Right cardiac atrium (tissue), 5 donors: Measurements from ENCODE around the gene LCN15. TPM values are rescaled to one million over a fixed set of nuclear protein-coding genes. Genes with fewer than 3 reads are reported as not detected.

ENCODE experiments used
- ATAC-seq, 2 donors: fragments of 200-7000 bp; cut with Tn5 transposase; one replicate each; pipeline versions ENCODE4 v1.8.0 to v1.9.1; 2020; ENCODE audit warnings: moderate library complexity in 2 of 2, mild to moderate bottlenecking in 1 of 2
- DNase-seq, 3 donors: peaks; one replicate each; pipeline ENCODE4 v3.0.0-alpha.2; 2020
- H3K27ac ChIP-seq: one replicate; pipeline ENCODE4 v1.5.1; 2013; ENCODE audit warnings: mild to moderate bottlenecking, low read length, control low read depth, moderate library complexity
- H3K27me3 ChIP-seq: one replicate; pipeline ENCODE4 v1.6.1; 2013; ENCODE audit not compliant: control insufficient read depth, insufficient read depth
- H3K4me1 ChIP-seq: one replicate; pipeline ENCODE4 v1.6.1; 2013; ENCODE audit warnings: low read length; ENCODE audit not compliant: control insufficient read depth, insufficient read depth
- H3K4me3 ChIP-seq: one replicate; pipeline ENCODE4 v1.5.1; 2013; ENCODE audit warnings: low read length, control low read depth
- H3K9me3 ChIP-seq: one replicate; pipeline ENCODE4 v1.6.1; 2013; ENCODE audit warnings: low read length; ENCODE audit not compliant: control insufficient read depth
- WGBS: extraction: QIAGEN DNeasy Blood & Tissue Kit; methylation state at CpG from one replicate; pipeline ENCODE4 v1.1.7; 2013; 5-methylcytosine and 5-hydroxymethylcytosine counted together
- intact Hi-C, 4 donors: fragments of 100-400 bp; cut with DNase I; formaldehyde crosslinking; loops; one replicate each; pipeline versions ENCODE4 v1.11.0 to v1.14.0; 2022 to 2023
- polyA plus RNA-seq: library from polyadenylated mRNA; stranded (reverse); fragments of 200-250 nt; gene quantifications from one replicate; pipeline ENCODE4 v1.2.3, GENCODE V29; 2013
- total RNA-seq, 4 donors: library from RNA; stranded (reverse); fragmentation: NEBNext Ultra II Directional; extraction: Animal tissue kit (Norgen Biotek cat#: 25700); gene quantifications; one replicate each; pipeline ENCODE4 v1.2.1, GENCODE V29; 2021
- donor health status: healthy with polysubstance abuse.
- donor health status: DM: no; HTN: yes; CAD: no.
- donor health status: DM: no; HTN: no; CAD: no.
- donor health status: DM: no; HTN: yes; CAD: no; lungs with severe emphysema.
- donor health status: DM: yes; HTN: yes; CAD: no.

The LCN15 gene
- total and polyA plus RNA-seq, 5 donors, result 0.32 to 2.1 (median 1.3) TPM

DNA sequence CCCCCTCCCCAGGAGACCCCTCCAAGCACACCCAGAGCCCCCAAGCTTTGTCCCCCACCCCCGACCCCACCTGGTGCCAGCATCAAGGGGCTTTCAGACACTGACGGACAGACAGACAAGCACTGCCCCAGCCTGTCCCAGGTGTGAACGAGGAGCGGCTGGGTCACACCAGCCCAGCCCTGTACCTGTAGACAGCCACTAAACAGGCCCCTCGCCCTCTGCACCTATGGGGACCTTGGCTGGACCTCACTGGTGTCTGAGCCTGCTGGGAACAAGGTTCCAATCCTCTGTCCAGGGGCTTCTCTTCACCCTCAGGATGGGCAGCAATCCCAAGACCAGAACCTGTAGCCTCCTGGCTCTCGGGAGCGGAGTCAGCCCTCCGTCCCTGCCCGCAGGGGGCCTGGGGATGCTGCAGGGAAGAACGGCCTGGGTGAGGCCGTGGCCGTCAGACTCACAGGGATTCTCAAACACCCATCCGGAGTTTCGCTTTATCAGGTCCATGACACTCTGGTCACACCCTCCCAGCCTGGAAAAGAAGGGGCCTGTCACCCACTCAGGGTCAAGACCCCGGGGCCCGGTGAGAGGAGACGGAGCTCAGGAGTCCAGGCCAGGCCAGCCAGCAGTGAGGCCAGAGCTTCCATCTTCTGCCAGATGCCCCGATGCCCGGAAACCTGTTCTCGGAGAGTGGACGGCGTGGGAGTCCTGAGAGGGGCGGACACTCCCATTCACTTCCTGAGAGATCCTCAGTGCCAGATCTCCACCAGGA is 18.7 kb downstream of the LCN15 start:
- intact Hi-C loops, result no loop called here
- DNase-seq, result peak; percentile 53 to 74 (median 70)
- peak; percentile 22 to 62 for ATAC-seq
- H3K9me3 ChIP-seq, result no peaks in the 10 kb centered on the region
- H3K27ac ChIP-seq, result peak overlapping the region; percentile 28
- H3K4me3 ChIP-seq, result peak overlapping the region; percentile 22
- H3K27me3 ChIP-seq, result no peaks in the 10 kb centered on the region
- 74% methylated on average over 23 of the region's 23 CpGs for WGBS
- H3K4me1 ChIP-seq, result peaks cover 2% of the 10 kb centered on the region

DNA sequence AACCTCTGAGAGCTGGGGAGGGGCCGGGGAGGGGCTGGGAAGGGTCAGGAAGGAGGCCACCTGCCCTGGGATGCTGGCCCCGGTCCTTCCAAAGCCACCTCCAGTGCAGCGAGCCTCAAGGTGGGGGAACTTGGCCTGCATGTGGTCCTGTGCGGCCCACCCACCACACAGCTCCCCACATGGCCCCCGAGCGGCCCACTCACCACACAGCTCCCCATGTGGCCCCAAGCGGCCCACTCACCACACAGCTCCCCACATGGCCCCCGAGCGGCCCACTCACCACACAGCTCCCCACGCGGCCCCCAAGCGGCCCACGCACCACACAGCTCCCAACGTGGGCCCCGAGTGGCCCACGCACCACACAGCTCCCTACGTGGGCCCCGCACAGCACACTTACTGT is 19.5 kb downstream of the LCN15 start:
- Histone ChIP-seq H3K4me3 (no peak overlapping the region), H3K4me1 (peaks cover 2% of the 10 kb centered on the region), H3K27me3 (no peaks in the 10 kb centered on the region), H3K27ac (no peak overlapping the region), H3K9me3 (no peaks in the 10 kb centered on the region)
- intact Hi-C loops, result no loop called here
- ATAC-seq, result no peak
- no peak for DNase-seq
- 91% methylated on average over 18 of the region's 18 CpGs for WGBS

DNA sequence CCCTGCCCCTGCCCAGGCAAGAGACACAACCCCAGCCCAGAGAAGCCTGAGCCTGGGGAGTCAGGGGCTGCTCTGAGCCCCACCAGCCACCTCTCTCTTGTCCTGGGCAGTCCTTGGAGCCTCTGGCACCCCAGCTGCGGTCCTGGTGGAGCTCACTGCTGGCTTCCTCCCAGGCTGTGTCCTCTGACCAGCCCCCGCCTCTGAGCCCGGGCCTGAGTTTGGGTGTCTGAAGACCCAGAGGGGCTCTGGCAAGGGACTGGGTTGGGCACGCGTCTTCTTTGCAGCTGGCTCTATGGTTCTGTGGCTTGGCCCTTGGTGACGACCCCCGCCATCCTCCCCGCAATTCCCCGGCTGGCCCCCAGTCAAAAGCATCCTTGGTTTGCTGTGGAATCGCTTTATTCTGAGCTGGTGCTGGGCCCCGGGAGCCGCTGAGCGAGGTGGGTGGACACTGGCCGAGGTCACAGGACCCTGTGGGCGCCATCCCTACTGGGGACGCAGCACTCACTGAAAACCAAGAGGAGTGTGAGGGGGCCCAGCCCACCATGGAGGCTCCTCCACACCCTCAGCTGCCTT is 20.6 kb downstream of the LCN15 start:
- intact Hi-C loops, result no loop called here
- H3K27me3 ChIP-seq, result no peaks in the 10 kb centered on the region
- no peaks in the 10 kb centered on the region for H3K9me3 ChIP-seq
- no peak overlapping the region for H3K27ac ChIP-seq
- peaks cover 2% of the 10 kb centered on the region for H3K4me1 ChIP-seq
- ATAC-seq (no peak), DNase-seq (peak in 2 of 3 donors; percentile 31 to 35)
- WGBS, result 91% methylated on average over 16 of the region's 16 CpGs
- H3K4me3 ChIP-seq, result no peak overlapping the region

DNA sequence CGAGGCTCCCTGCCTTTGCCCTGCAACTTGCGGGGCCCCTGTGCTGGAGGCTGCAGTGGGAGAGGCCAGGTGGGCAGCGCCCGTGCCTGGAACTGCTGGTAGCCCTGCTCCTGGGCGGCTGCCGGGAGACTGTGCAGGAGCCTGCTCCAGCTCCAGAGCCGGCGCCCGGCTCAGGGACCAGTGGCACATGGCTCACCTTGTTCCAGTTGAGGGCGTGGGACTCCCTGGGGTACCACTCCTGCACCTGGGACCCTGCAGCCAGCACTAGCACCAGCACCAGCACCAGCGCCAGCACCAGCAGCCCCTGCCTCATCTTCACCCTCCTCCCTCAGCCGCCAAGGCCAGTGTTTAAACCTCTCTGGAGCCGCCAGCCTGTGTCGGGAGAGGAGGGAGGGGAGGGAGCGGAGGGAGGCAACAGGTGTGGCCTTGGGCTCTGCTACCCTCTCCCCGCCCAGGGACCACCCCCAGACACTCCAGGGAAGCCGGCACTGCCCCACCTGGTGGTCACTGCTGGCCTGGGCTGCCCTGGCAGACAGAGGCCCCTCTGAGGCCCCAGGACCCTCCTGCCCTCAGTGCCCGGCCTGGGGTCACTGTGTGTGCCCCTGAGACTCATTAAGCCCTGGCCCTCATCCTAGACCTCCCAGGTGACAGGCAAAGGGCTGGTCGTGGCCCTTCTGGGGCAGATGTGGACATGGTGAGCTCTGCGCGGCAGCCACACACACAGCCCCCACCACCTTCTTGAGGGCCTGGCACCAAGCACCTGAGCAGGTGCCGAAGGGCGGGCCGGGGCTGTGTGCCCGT is 21.5 kb downstream of the LCN15 start, which contains the start of gene LCN10:
Gene LCN10 (minus strand): TSS at position 350 of the 801 bp plus-strand sequence. CDS start 37 bp downstream, at position 313.
- Histone ChIP-seq H3K4me3 (no peak within 1 kb of the TSS), H3K27ac (no peak within 1 kb of the TSS), H3K27me3 (no peaks in the 10 kb centered on the region), H3K9me3 (no peaks in the 10 kb centered on the region), H3K4me1 (peaks cover 2% of the 10 kb centered on the region)
- DNase-seq (no peak), ATAC-seq (no peak)
- intact Hi-C loops, result no loop called here
- WGBS, result 60% methylated on average over 25 of the region's 25 CpGs

DNA sequence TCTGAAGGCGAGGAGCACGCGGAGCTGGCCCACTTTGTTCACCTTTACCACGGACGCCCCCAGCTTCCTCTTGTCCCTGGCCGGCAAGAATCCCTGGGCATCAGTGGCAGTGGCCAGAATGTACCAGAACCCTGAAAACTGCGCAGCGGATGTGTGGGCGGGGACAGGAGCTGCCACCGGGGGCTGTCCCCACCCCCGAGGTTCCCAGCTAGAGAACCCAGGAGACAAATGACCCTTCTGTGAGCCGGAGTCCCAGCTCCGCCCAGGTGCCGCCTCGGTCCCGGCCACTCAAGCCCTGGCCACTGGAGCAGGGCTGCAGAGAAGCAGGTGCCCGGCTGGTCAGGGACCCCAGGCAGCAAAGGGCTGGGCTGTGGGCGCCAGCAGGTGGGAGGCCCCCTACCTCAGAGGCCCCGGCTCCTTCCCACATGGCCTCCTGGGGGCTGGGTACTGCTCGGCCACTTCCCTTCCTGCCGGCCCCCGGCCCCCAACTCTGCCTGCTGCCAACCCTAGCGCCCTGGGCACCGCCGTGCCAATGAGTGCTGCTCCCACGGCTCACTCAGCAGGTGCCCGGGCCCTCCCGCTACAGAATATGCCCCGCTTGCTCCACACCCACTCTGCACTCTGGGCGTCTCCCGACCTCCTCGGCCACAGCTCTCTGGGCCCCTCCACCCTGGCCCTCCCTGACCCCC is 22.3 kb downstream of the LCN15 start:
- peaks cover 2% of the 10 kb centered on the region for H3K4me1 ChIP-seq
- H3K4me3 ChIP-seq, result no peak overlapping the region
- no peaks in the 10 kb centered on the region for H3K27me3 ChIP-seq
- ATAC-seq (peak in 1 of 2 donors; percentile 4), DNase-seq (peak in 2 of 3 donors; percentile 56 to 64)
- WGBS, result 41% methylated on average over 32 of the region's 32 CpGs
- H3K27ac ChIP-seq, result no peak overlapping the region
- intact Hi-C loops, result no loop called here
- H3K9me3 ChIP-seq, result no peaks in the 10 kb centered on the region

DNA sequence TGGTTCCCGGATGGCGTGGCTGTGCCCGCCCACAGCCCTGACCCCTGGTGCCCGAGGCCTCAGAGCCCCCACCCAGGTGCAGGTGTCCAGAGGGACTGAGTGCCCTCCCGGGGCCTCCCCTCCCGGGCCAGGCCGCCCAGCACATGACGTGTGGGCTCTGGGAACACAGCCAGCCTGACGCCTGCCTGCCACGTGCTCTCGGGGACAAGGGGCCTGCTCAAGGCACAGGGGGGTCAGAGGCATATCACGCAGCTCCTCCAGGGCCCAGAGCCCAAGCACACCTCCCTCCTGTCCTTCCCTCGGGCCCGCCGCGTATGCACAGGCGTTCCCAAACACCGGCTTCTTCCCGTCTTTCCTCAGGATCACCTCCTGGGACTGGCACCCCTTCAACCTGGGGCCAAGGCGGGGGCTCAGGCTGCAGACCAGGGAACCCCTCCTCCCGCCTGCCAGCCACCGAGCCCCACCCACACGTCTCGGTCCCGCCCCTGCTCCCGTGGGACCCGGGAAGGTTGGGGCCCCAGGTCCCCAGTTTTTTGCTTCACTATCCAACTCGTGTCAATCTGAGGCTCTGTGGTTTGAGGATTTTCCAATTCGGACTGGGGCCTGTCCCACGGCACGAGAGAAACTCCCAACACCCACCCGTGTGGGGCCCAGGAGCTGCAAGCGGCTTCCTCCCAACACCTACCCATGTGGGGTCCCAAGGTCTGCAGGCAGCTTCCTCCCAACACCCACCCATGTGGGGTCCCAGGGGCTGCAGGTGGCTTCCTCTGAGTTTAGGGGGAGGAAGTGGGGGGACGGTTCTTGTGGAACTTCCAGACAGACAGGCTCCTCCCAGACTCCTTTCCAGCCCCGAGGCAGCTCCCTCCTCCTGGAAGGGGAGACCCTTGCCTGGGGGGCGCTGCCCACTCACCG is 23.1 kb downstream of the LCN15 start:
- no peak overlapping the region for H3K4me3 ChIP-seq
- no peaks in the 10 kb centered on the region for H3K9me3 ChIP-seq
- DNase-seq (peak; percentile 64 to 81 (median 77)), ATAC-seq (peak; percentile 26 to 45)
- no peaks in the 10 kb centered on the region for H3K27me3 ChIP-seq
- H3K4me1 ChIP-seq, result peaks cover 2% of the 10 kb centered on the region
- intact Hi-C loops, result no loop called here
- no peak overlapping the region for H3K27ac ChIP-seq
- 21% methylated on average over 37 of the region's 37 CpGs for WGBS

DNA sequence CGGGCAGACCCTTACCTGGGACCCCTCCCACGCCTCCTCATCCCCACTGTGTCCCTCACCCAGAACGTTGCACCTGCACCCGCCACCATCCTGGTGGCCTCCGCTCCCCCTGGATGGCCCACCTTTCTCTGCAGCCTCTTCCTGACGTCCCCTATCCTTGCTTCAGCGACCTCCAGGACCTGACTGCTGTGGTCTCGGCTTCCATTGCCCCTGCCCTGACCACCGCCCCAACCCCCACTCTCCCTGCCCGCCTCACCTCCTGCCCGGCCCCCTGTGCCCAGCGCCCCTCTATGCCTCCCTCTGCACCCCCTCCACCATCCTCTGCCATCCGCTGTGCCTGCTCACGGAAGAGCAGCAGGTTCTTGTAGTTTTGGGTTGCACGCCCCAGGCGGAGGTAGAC is 23.8 kb downstream of the LCN15 start:
- H3K9me3 ChIP-seq, result no peaks in the 10 kb centered on the region
- peaks cover 2% of the 10 kb centered on the region for H3K4me1 ChIP-seq
- intact Hi-C loops, result no loop called here
- WGBS, result 88% methylated on average over 16 of the region's 16 CpGs
- ATAC-seq (no peak), DNase-seq (peak in 2 of 3 donors; percentile 37 to 41)
- H3K4me3 ChIP-seq, result no peak overlapping the region
- H3K27ac ChIP-seq, result no peak overlapping the region
- no peaks in the 10 kb centered on the region for H3K27me3 ChIP-seq

DNA sequence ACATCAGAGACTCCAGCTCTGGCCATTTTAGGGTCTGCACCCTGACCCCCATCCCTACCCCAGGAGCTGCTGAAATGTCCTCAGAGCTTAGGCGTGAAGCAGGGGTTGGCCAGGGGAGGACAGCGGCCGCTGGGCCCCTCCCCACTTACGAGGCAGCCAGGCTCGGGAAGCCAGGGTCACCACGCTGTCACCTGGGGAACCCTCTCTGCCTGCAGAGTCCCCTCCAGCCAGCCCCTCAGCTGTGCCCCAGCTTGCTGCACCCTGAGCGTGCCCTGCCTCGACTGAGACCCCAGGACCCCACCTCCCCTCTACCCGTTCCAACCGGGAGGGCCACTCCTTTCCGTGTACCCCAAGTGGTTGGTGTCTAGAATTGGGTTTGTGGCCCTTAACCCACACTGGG is 24.2 kb downstream of the LCN15 start:
- intact Hi-C loops, result no loop called here
- ATAC-seq, result no peak
- H3K9me3 ChIP-seq, result no peaks in the 10 kb centered on the region
- no peaks in the 10 kb centered on the region for H3K27me3 ChIP-seq
- peak in 2 of 3 donors; percentile 41 to 54 for DNase-seq
- WGBS, result 84% methylated on average over 11 of the region's 11 CpGs
- peaks cover 2% of the 10 kb centered on the region for H3K4me1 ChIP-seq
- H3K4me3 ChIP-seq, result no peak overlapping the region
- no peak overlapping the region for H3K27ac ChIP-seq

DNA sequence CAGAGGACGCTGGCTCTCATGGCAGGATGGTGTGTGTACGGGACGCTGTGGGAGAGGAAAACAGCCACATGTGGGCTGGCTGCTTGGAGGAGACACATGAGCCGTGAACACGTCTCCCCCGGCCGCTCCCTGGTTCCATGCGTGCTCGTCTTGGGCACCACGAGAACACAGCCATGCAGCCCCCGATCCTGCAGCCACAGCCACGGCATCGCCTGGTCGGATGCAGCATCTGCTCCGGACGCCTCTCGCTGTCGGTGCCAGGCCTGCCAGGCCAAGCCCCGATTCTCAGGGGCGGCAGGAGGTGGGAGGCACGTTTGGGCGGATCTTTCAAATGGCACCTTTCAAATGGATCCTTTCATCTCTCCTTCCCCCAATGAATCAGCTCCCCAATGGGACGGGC is 24.8 kb downstream of the LCN15 start:
- Histone ChIP-seq H3K4me3 (no peak overlapping the region), H3K4me1 (peaks cover 2% of the 10 kb centered on the region), H3K9me3 (no peaks in the 10 kb centered on the region), H3K27me3 (no peaks in the 10 kb centered on the region), H3K27ac (no peak overlapping the region)
- peak in 2 of 3 donors; percentile 48 to 56 for DNase-seq
- ATAC-seq, result no peak
- WGBS, result 82% methylated on average over 23 of the region's 23 CpGs
- intact Hi-C loops, result no loop called here

DNA sequence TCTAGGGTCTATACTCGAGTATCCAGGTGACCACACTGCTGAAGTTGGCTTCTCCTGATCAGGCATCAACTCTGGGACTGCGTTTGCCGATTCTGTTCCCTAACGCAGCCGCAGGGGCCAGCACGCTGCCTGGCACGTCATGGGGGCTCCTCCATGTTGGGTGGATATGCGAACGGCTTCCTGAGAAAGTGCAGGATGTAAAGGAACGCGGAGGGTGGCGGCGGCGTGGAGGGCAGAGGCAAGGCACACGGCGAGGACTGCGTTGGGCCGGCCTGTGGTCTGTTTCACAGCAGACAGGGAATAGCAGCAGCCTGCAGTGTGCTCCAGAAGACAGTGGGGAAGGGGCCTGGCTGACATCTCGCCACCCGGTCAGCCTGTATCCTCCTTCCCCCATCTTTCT is 25.4 kb downstream of the LCN15 start:
- intact Hi-C loops, result no loop called here
- ATAC-seq (no peak), DNase-seq (peak in 1 of 3 donors; percentile 41)
- WGBS, result 90% methylated on average over 20 of the region's 20 CpGs
- no peaks in the 10 kb centered on the region for H3K9me3 ChIP-seq
- H3K27ac ChIP-seq, result no peak overlapping the region
- no peak overlapping the region for H3K4me3 ChIP-seq
- no peaks in the 10 kb centered on the region for H3K27me3 ChIP-seq
- peaks cover 2% of the 10 kb centered on the region for H3K4me1 ChIP-seq
